IMR-90 (cell line): ENCODE measurements around the gene XYLT2. TPM values are rescaled to one million over a fixed set of nuclear protein-coding genes. Genes with fewer than 3 reads are reported as not detected.

ENCODE experiments used
- ATAC-seq: fragments of 200-7000 bp; cut with Tn5 transposase; 2 replicates; pipeline ENCODE4 v1.9.1; 2020; ENCODE audit warnings: low read depth, mild to moderate bottlenecking, moderate library complexity
- BruUV-seq: library from RNA; stranded (reverse); fragments of 400-500 nt; replicated peaks from 2 replicates; lab custom pipeline; 2021; lab: Mats Ljungman, UMichigan
- CTCF ChIA-PET: fragments of 300-600 bp; formaldehyde crosslinking; extraction: SDS; loops from one replicate; lab custom pipeline; 2021; ENCODE audit warnings: antibody characterized with exemption; lab: Yijun Ruan, JAX
- POLR2A ChIA-PET: fragments of 300-600 bp; sonication (Branson Sonifier 250); formaldehyde crosslinking; loops from one replicate; lab custom pipeline; 2022; ENCODE audit warnings: antibody characterized with exemption; ENCODE audit not compliant: unreplicated experiment; lab: Charles Lee
- DNase-seq: peaks from one replicate; pipeline ENCODE4 v3.0.0; 2013
- H2AFZ ChIP-seq: replicated peaks from 2 replicates; pipeline ENCODE3; 2013; ENCODE audit warnings: low read length, mild to moderate bottlenecking; ENCODE audit not compliant: poor library complexity
- H2AK5ac ChIP-seq: 2 replicates; pipeline ENCODE4 v1.6.1; 2013; ENCODE audit warnings: low read depth, low read length, inconsistent platforms
- H2AK9ac ChIP-seq: replicated peaks from 2 replicates; pipeline ENCODE3; 2013; ENCODE audit warnings: mild to moderate bottlenecking, low read depth, low read length, moderate library complexity; ENCODE audit not compliant: poor library complexity
- H2BK120ac ChIP-seq: 2 replicates; pipeline ENCODE4 v1.6.1; 2013; ENCODE audit warnings: low read depth, low read length, inconsistent platforms
- H2BK15ac ChIP-seq: 3 replicates; pipeline ENCODE4 v1.6.1; 2013; ENCODE audit warnings: low read depth, low read length, inconsistent platforms
- H2BK20ac ChIP-seq: 2 replicates; pipeline ENCODE4 v1.6.1; 2013; ENCODE audit warnings: low read depth, mild to moderate bottlenecking, inconsistent platforms, low read length, moderate library complexity
- H2BK5ac ChIP-seq: 2 replicates; pipeline ENCODE4 v1.6.1; 2013; ENCODE audit warnings: mild to moderate bottlenecking, low read depth, low read length, inconsistent platforms; ENCODE audit not compliant: poor library complexity, severe bottlenecking
- H3K14ac ChIP-seq: replicated peaks from 2 replicates; pipeline ENCODE4 v1.6.1; 2013; ENCODE audit warnings: low read depth, low read length, inconsistent platforms
- H3K18ac ChIP-seq: 2 replicates; pipeline ENCODE4 v1.6.1; 2013; ENCODE audit warnings: low read depth, low read length, control low read depth
- H3K23ac ChIP-seq: 2 replicates; pipeline ENCODE4 v1.6.1; 2013; ENCODE audit warnings: low read depth, low read length, inconsistent platforms
- H3K27ac ChIP-seq: 2 replicates; pipeline ENCODE4 v1.5.1; 2013; ENCODE audit warnings: mild to moderate bottlenecking, control low read depth, low read length; ENCODE audit not compliant: insufficient read depth
- H3K27me3 ChIP-seq: 2 replicates; pipeline ENCODE4 v1.6.1; 2013; ENCODE audit warnings: low read length; ENCODE audit not compliant: control insufficient read depth, insufficient read depth
- H3K36me3 ChIP-seq: 2 replicates; pipeline ENCODE4 v1.6.1; 2013; ENCODE audit warnings: low read length, mixed read lengths; ENCODE audit not compliant: control insufficient read depth, insufficient read depth
- H3K4ac ChIP-seq: 2 replicates; pipeline ENCODE4 v1.6.1; 2013; ENCODE audit warnings: low read depth, low read length, inconsistent platforms
- H3K4me1 ChIP-seq: 2 replicates; pipeline ENCODE4 v1.6.1; 2013; ENCODE audit warnings: low read length, mixed read lengths; ENCODE audit not compliant: control insufficient read depth, insufficient read depth
- H3K4me2 ChIP-seq: 2 replicates; pipeline ENCODE4 v1.6.1; 2013; ENCODE audit warnings: low read depth, mild to moderate bottlenecking, control low read depth, low read length, moderate library complexity
- H3K4me3 ChIP-seq: 2 replicates; pipeline ENCODE4 v1.5.1; 2013; ENCODE audit warnings: low read depth, mild to moderate bottlenecking, control low read depth, low read length, moderate library complexity; ENCODE audit not compliant: insufficient read depth
- H3K56ac ChIP-seq: 2 replicates; pipeline ENCODE4 v1.6.1; 2013; ENCODE audit warnings: low read length, inconsistent platforms; ENCODE audit not compliant: insufficient read depth; ENCODE audit errors: extremely low read depth
- H3K79me1 ChIP-seq, 2 experiments: 2 replicates each; pipeline ENCODE4 v1.6.1; 2013; ENCODE audit warnings: low read length in 2 of 2, inconsistent platforms in 1 of 2, low read depth in 1 of 2
- H3K9ac ChIP-seq: 2 replicates; pipeline ENCODE4 v1.6.1; 2013; ENCODE audit warnings: low read depth, low read length, control low read depth
- H3K9me1 ChIP-seq: 2 replicates; pipeline ENCODE4 v1.6.1; 2013; ENCODE audit warnings: low read length, inconsistent platforms; ENCODE audit not compliant: insufficient read depth
- H3K9me3 ChIP-seq: 2 replicates; pipeline ENCODE4 v1.6.1; 2013; ENCODE audit warnings: low read length; ENCODE audit not compliant: control insufficient read depth, insufficient read depth
- H4K20me1 ChIP-seq: 2 replicates; pipeline ENCODE4 v1.6.1; 2013; ENCODE audit warnings: low read length, inconsistent platforms; ENCODE audit not compliant: insufficient read depth
- H4K5ac ChIP-seq: 2 replicates; pipeline ENCODE4 v1.6.1; 2013; ENCODE audit warnings: mild to moderate bottlenecking, low read depth, low read length, control low read depth
- H4K8ac ChIP-seq, 2 experiments: 2 replicates each; pipeline ENCODE4 v1.6.1; 2013; ENCODE audit warnings: low read depth in 2 of 2, low read length in 2 of 2, control low read depth in 1 of 2, inconsistent platforms in 1 of 2
- H4K91ac ChIP-seq: 2 replicates; pipeline ENCODE4 v1.6.1; 2013; ENCODE audit warnings: low read depth, low read length, inconsistent platforms; ENCODE audit not compliant: insufficient read depth
- CTCF ChIP-seq: conservative IDR thresholded peaks from 2 replicates; pipeline ENCODE4 v1.5.1; 2012; ENCODE audit warnings: mild to moderate bottlenecking, low read depth, low read length, improper control_type of control experiment
- MAZ ChIP-seq: IDR thresholded peaks from 2 replicates; pipeline ENCODE4 v1.6.1; 2012; ENCODE audit warnings: low read depth, mild to moderate bottlenecking, low read length, improper control_type of control experiment, moderate library complexity, borderline replicate concordance
- MXI1 ChIP-seq: IDR thresholded peaks from 2 replicates; pipeline ENCODE4 v1.6.1; 2012; ENCODE audit warnings: low read depth, mild to moderate bottlenecking, low read length, moderate library complexity, borderline replicate concordance
- POLR2A ChIP-seq: IDR thresholded peaks from 2 replicates; pipeline ENCODE4 v1.6.1; 2012; ENCODE audit warnings: mild to moderate bottlenecking, low read depth, low read length
- RAD21 ChIP-seq: IDR thresholded peaks from 2 replicates; pipeline ENCODE4 v1.6.1; 2012; ENCODE audit warnings: low read length, improper control_type of control experiment
- RCOR1 ChIP-seq: IDR thresholded peaks from 2 replicates; pipeline ENCODE4 v1.6.1; 2012; ENCODE audit warnings: mild to moderate bottlenecking, low read length, improper control_type of control experiment; ENCODE audit not compliant: insufficient replicate concordance
- RFX5 ChIP-seq: IDR thresholded peaks from 2 replicates; pipeline ENCODE4 v1.8.0; 2012; ENCODE audit warnings: low read depth, mild to moderate bottlenecking, low read length, moderate library complexity
- WGBS, 2 experiments: methylation state at CpG; one replicate each; pipeline versions ENCODE4 v1.1.5 to v1.1.7; 2013; ENCODE audit warnings: missing lambda C conversion rate in 2 of 2; ENCODE audit not compliant: insufficient read length in 1 of 2; ENCODE audit errors: extremely low coverage in 2 of 2; 5-methylcytosine and 5-hydroxymethylcytosine counted together
- dilution Hi-C: fragments of 300-500 bp; cut with HindIII; formaldehyde crosslinking; loops from one replicate; pipeline ENCODE4 v1.14.3; 2018; ENCODE audit warnings: low sequenced_read_pairs; ENCODE audit not compliant: unreplicated experiment
- in situ Hi-C: fragments of 300-500 bp; cut with MboI; formaldehyde crosslinking; loops from 3 replicates; pipeline ENCODE4 v1.14.3; 2019; ENCODE audit warnings: low sequenced_read_pairs, inconsistent platforms, mixed read lengths
- intact Hi-C: fragments of 100-400 bp; cut with micrococcal nuclease; formaldehyde crosslinking; loops from 2 replicates; pipeline ENCODE4 v1.10.0; 2022
- polyA plus RNA-seq, 3 experiments: library from polyadenylated mRNA; depleted of rRNA; stranded (reverse); fragments of >200 nt; gene quantifications; 2 replicates each; pipeline ENCODE4 v1.2.3, GENCODE V29; 2012; ENCODE audit warnings: low replicate concordance in 1 of 3
- total RNA-seq: library from RNA; depleted of rRNA; stranded (reverse); fragments of >200 nt; gene quantifications from 2 replicates; pipeline ENCODE4 v1.2.3, GENCODE V29; 2012

Gene XYLT2
- total and polyA plus RNA-seq, 2 of the 4 experiments (the other 2 are of a cell fraction), result 27.7 to 31.9 TPM

- H2BK20ac ChIP-seq, result no peak overlapping the region
- TF ChIP-seq MXI1 (no peak), RAD21 (no peak), MAZ (no peak), POLR2A (no peak), RFX5 (no peak), CTCF (no peak), RCOR1 (no peak)
- 89% methylated on average over 4 of the region's 6 CpGs; no CpG with 5 or more reads in 1 of the 2 experiments for WGBS, 2 experiments
- H4K20me1 ChIP-seq, result peaks cover 45% of the 10 kb centered on the region
- no peaks in the 10 kb centered on the region for H3K9me3 ChIP-seq
- H3K14ac ChIP-seq, result no peak overlapping the region
- no peak overlapping the region for H2AK9ac ChIP-seq
- H4K8ac ChIP-seq, result no peak overlapping the region
- H3K79me1 ChIP-seq, result peaks cover 32 to 60% of the 10 kb centered on the region in 2 experiments
- H3K4me1 ChIP-seq, result peaks cover 16% of the 10 kb centered on the region
- no peak overlapping the region for H2BK15ac ChIP-seq
- peaks cover 25% of the 10 kb centered on the region for H3K9me1 ChIP-seq
- H2AK5ac ChIP-seq, result no peak overlapping the region
- ChIA-PET POLR2A (interaction anchor here (0.6 kb wide), 1 partner anchor 45 kb away, joined by 4 read pairs; the partner anchor contains the start of gene LRRC59), CTCF (no interaction called here)
- no peak overlapping the region for H3K9ac ChIP-seq
- no peak overlapping the region for H3K56ac ChIP-seq
- H3K18ac ChIP-seq, result no peak overlapping the region
- H3K36me3 ChIP-seq, result peaks cover 41% of the 10 kb centered on the region
- H3K27me3 ChIP-seq, result no peaks in the 10 kb centered on the region
- no peak for ATAC-seq
- intact Hi-C loops (no loop called here), dilution Hi-C loops (no loop called here), in situ Hi-C loops (no loop called here)
- no TSS peak for BruUV-seq
- no peak overlapping the region for H4K91ac ChIP-seq
- H3K4ac ChIP-seq, result no peak overlapping the region
- H3K4me3 ChIP-seq, result no peak overlapping the region
- no peak overlapping the region for H3K27ac ChIP-seq
- H4K5ac ChIP-seq, result no peak overlapping the region
- H2BK120ac ChIP-seq, result no peak overlapping the region
- H3K4me2 ChIP-seq, result no peak overlapping the region
- H3K23ac ChIP-seq, result no peak overlapping the region
- no peak overlapping the region for H2AFZ ChIP-seq
- H2BK5ac ChIP-seq, result no peak overlapping the region
- DNase-seq, result no peak
These were observed 6.3 kb downstream of the XYLT2 start for GRCh38 chr17:50352072-50352692.
